Keratinocyte (primary cell): Measurements from ENCODE around the gene ARPC1B. TPM values are rescaled to one million over a fixed set of nuclear protein-coding genes. Genes with fewer than 3 reads are reported as not detected.
"Not testable (repeated sequence)": the region's sequence is repeated elsewhere in the genome, so short reads cannot be mapped to it uniquely, and the experiment has no call there.

ENCODE experiments used
- DNase-seq: peaks from one replicate; pipeline ENCODE4 v3.0.0-alpha.2; 2011; ENCODE audit warnings: low read depth, missing footprints, low spot score
- FAIRE-seq: peaks from 2 replicates; lab custom pipeline; 2011; peaks lifted over from hg19 to GRCh38; lab: Jason Lieb, UNC
- H2AFZ ChIP-seq: 2 replicates; pipeline ENCODE4 v1.6.0; 2012; ENCODE audit warnings: low read length, control low read depth, inconsistent platforms; ENCODE audit not compliant: control insufficient read depth
- H3K27ac ChIP-seq: 2 replicates; pipeline ENCODE4 v1.5.1; 2011; ENCODE audit warnings: low read length; ENCODE audit not compliant: control insufficient read depth, insufficient read depth
- H3K27me3 ChIP-seq: 3 replicates; pipeline ENCODE4 v1.6.0; 2011; ENCODE audit warnings: low read length; ENCODE audit not compliant: control insufficient read depth, insufficient read depth; ENCODE audit errors: extremely low read depth
- H3K36me3 ChIP-seq, 2 experiments: 2 replicates in 1 of 2; 3 replicates in 1 of 2; pipeline ENCODE4 v1.5.1; 2011; ENCODE audit warnings: low read length in 2 of 2, mild to moderate bottlenecking in 1 of 2; ENCODE audit not compliant: control insufficient read depth in 2 of 2, insufficient read depth in 2 of 2; ENCODE audit errors: extremely low read depth in 1 of 2
- H3K4me1 ChIP-seq: 3 replicates; pipeline ENCODE4 v1.5.1; 2011; ENCODE audit warnings: low read length; ENCODE audit not compliant: control insufficient read depth, insufficient read depth; ENCODE audit errors: extremely low read depth
- H3K4me2 ChIP-seq: 3 replicates; pipeline ENCODE4 v1.6.0; 2011; ENCODE audit warnings: low read depth, low read length; ENCODE audit not compliant: control insufficient read depth, insufficient read depth; ENCODE audit errors: extremely low read depth
- H3K4me3 ChIP-seq, 3 experiments: fragments of 200-600 bp in 1 of 3; sonication (generic) in 1 of 3; 2 replicates in 2 of 3; 3 replicates in 1 of 3; pipeline ENCODE4 v1.5.1; 2011 to 2016; ENCODE audit warnings: low read length in 3 of 3, mild to moderate bottlenecking in 3 of 3, control low read depth in 2 of 3, inconsistent platforms in 1 of 3, low read depth in 1 of 3, mixed read lengths in 1 of 3, mixed run types in 1 of 3, moderate library complexity in 1 of 3; ENCODE audit not compliant: control insufficient read depth in 2 of 3, insufficient read depth in 2 of 3; ENCODE audit errors: extremely low read depth in 1 of 3
- H3K79me2 ChIP-seq: 2 replicates; pipeline ENCODE4 v1.6.0; 2012; ENCODE audit warnings: low read length; ENCODE audit not compliant: control insufficient read depth, insufficient read depth
- H3K9ac ChIP-seq: 3 replicates; pipeline ENCODE4 v1.6.0; 2011; ENCODE audit warnings: low read length; ENCODE audit not compliant: control insufficient read depth, insufficient read depth; ENCODE audit errors: extremely low read depth
- H3K9me1 ChIP-seq: 3 replicates; pipeline ENCODE4 v1.6.0; 2011; ENCODE audit warnings: low read length; ENCODE audit not compliant: control insufficient read depth, insufficient read depth; ENCODE audit errors: extremely low read depth
- H3K9me3 ChIP-seq: 2 replicates; pipeline ENCODE4 v1.5.1; 2012; ENCODE audit warnings: low read depth, low read length; ENCODE audit not compliant: control insufficient read depth
- H4K20me1 ChIP-seq: 3 replicates; pipeline ENCODE4 v1.6.0; 2011; ENCODE audit warnings: low read length; ENCODE audit not compliant: control insufficient read depth, insufficient read depth; ENCODE audit errors: extremely low read depth
- EZH2 ChIP-seq: IDR thresholded peaks from one replicate; pipeline ENCODE4 v1.6.1; 2012; ENCODE audit warnings: inconsistent platforms, mild to moderate bottlenecking, low read length, moderate library complexity
- dilution Hi-C: fragments of 300-500 bp; cut with MboI; formaldehyde crosslinking; loops from one replicate; pipeline ENCODE4 v1.7.0; 2020; ENCODE audit warnings: low sequenced_read_pairs; ENCODE audit not compliant: extremely low pct_ligation_motif_present
- polyA plus RNA-seq, 5 experiments: library from polyadenylated mRNA; depleted of rRNA in 3 of 5; stranded (reverse) in 3 of 5; stranded (forward) in 1 of 5; unstranded in 1 of 5; fragments of >200 nt; gene quantifications; 1 replicate in 1 of 5; 2 replicates in 3 of 5; 3 replicates in 1 of 5; pipeline versions ENCODE4 v1.2.1 to v1.2.3, GENCODE V29; 2011 to 2012; ENCODE audit warnings: missing spikeins in 2 of 5, low read depth in 1 of 5, low replicate concordance in 1 of 5
- TF ChIP-seq, protein P1 (sequence below), 3 experiments: IDR thresholded peaks in 1 of 3; conservative IDR thresholded peaks in 1 of 3; optimal IDR thresholded peaks in 1 of 3; 2 replicates in 2 of 3; 3 replicates in 1 of 3; pipeline versions ENCODE3 to v1.5.1; 2011; ENCODE audit warnings: low read length in 3 of 3, mild to moderate bottlenecking in 3 of 3, moderate library complexity in 2 of 3, control low read depth in 1 of 3, inconsistent platforms in 1 of 3; ENCODE audit not compliant: insufficient read depth in 2 of 3; ENCODE audit errors: extremely low read depth in 1 of 3

Gene ARPC1B
- polyA plus RNA-seq, 1 donor (not counting 4 experiments of a cell fraction or from before 2014, with no cell fraction given) = 383 TPM

DNA sequence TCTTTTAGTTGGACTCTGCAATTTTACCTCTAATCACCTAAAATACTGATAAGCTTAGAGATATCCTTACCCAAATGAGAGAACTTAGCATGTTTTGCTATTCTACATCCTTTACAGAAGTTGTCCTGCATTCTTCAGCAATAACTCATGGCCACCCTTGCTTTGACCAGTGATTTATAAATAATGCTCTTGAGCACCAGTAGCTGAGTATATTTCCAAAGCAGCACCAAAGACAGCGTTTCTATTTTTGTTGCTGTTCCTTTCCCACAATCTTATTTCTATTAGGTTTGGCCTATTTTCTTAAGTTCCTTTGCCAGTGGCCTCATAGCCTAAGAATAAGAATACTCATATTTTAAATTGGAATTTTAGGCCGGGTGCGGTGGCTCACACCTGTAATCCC, 33.9 kb upstream of the ARPC1B start:
- Histone ChIP-seq H3K27ac (no peak overlapping the region), H3K27me3 (no peaks in the 10 kb centered on the region), H3K9ac (no peak overlapping the region), H2AFZ (no peak overlapping the region), H3K9me3 (no peaks in the 10 kb centered on the region), H3K36me3 (peaks cover 22 to 50% of the 10 kb centered on the region in 2 experiments), H3K4me1 (no peaks in the 10 kb centered on the region), H4K20me1 (no peaks in the 10 kb centered on the region), H3K9me1 (no peaks in the 10 kb centered on the region), H3K4me2 (no peak overlapping the region), H3K79me2 (peaks cover 20% of the 10 kb centered on the region), H3K4me3 (no peak overlapping the region)
- DNase-seq (no peak), FAIRE-seq (no peak)
- TF ChIP-seq EZH2 = no peak
- TF ChIP-seq, protein P1, sequence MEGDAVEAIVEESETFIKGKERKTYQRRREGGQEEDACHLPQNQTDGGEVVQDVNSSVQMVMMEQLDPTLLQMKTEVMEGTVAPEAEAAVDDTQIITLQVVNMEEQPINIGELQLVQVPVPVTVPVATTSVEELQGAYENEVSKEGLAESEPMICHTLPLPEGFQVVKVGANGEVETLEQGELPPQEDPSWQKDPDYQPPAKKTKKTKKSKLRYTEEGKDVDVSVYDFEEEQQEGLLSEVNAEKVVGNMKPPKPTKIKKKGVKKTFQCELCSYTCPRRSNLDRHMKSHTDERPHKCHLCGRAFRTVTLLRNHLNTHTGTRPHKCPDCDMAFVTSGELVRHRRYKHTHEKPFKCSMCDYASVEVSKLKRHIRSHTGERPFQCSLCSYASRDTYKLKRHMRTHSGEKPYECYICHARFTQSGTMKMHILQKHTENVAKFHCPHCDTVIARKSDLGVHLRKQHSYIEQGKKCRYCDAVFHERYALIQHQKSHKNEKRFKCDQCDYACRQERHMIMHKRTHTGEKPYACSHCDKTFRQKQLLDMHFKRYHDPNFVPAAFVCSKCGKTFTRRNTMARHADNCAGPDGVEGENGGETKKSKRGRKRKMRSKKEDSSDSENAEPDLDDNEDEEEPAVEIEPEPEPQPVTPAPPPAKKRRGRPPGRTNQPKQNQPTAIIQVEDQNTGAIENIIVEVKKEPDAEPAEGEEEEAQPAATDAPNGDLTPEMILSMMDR (optimal IDR thresholded peaks at IDR 0.05 in 1 of 3, IDR thresholded peaks at IDR 0.05 in 1 of 3, conservative IDR thresholded peaks at IDR 0.05 in 1 of 3; ENCODE audit: extremely low read depth in 1 of 3, insufficient read depth in 2 of 3, low read length in 3 of 3) = no peak
- dilution Hi-C loops = no loop called here

DNA sequence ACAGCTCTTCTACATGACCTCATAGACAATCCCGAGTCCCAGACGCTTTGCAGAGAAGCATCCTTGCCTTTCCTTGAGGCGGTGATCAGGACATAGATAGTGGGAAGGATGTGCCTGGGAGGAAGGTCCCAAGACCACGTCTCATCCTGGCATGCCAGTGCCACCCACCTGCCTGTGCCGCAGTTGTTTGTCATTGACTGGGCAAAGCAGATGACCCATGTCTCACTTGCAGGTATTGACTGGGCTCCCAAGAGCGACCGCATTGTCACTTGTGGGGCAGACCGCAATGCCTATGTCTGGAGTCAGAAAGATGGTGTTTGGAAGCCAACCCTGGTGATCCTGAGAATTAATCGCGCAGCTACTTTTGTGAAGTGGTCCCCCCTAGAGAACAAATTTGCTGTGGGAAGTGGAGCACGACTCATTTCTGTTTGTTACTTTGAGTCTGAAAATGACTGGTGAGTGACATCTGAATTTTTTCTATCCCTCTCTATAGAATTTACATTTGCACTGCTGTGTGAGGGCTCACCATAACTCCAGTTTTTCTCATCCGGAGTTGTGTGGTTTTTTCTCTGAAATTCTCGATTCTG, 30.4 kb upstream of the ARPC1B start:
- H3K27ac ChIP-seq = no peak overlapping the region
- H3K36me3 ChIP-seq = peaks cover 26 to 47% of the 10 kb centered on the region in 2 experiments
- TF ChIP-seq EZH2 = no peak
- TF ChIP-seq, protein P1 (optimal IDR thresholded peaks at IDR 0.05 in 1 of 3, IDR thresholded peaks at IDR 0.05 in 1 of 3, conservative IDR thresholded peaks at IDR 0.05 in 1 of 3; ENCODE audit: extremely low read depth in 1 of 3, insufficient read depth in 2 of 3, low read length in 3 of 3) = no peak
- DNase-seq = no peak
- dilution Hi-C loops = no loop called here
- H3K27me3 ChIP-seq = no peaks in the 10 kb centered on the region
- H3K9me1 ChIP-seq = no peaks in the 10 kb centered on the region
- H2AFZ ChIP-seq = no peak overlapping the region
- no peak overlapping the region for H3K9ac ChIP-seq
- H3K4me3 ChIP-seq = no peak overlapping the region
- no peaks in the 10 kb centered on the region for H3K9me3 ChIP-seq
- no peaks in the 10 kb centered on the region for H4K20me1 ChIP-seq
- H3K79me2 ChIP-seq = peaks cover 12% of the 10 kb centered on the region
- no peaks in the 10 kb centered on the region for H3K4me1 ChIP-seq
- no peak for FAIRE-seq
- no peak overlapping the region for H3K4me2 ChIP-seq

DNA sequence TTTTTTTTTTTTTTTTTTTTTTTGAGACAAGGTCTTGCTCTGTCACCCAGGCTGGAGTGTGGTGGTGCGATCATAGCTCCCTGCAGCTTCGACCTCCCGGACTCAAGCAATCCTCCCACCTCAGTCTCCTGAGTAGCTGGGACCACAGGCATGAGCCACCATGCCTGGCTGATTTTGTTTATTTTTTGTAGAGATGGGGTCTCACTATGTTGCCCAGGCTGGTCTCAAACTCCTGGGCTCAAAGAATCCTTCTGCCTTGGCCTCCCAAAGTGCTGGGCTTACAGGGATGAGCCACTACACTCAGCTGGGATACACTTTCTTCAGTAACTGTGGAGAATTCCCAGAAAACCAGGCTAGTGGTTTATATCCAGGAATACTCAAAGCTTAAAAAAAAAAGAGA, 23.9 kb upstream of the ARPC1B start:
- H3K27me3 ChIP-seq, dilution Hi-C loops, H3K4me2 ChIP-seq, H3K9me1 ChIP-seq, FAIRE-seq, H3K79me2 ChIP-seq, DNase-seq, H2AFZ ChIP-seq, H4K20me1 ChIP-seq, H3K9me3 ChIP-seq, H3K27ac ChIP-seq, H3K4me1 ChIP-seq, H3K4me3 ChIP-seq, H3K9ac ChIP-seq: not testable (repeated sequence)
- peaks cover 30 to 40% of the 10 kb centered on the region in 2 experiments for H3K36me3 ChIP-seq
